PC-9 (cell line): ENCODE data around the gene MDP1. TPM values are rescaled to one million over a fixed set of nuclear protein-coding genes. Genes with fewer than 3 reads are reported as not detected.

Experiments
- BruUV-seq: library from RNA; stranded (reverse); fragments of 400-500 nt; replicated peaks from 2 replicates; lab custom pipeline; 2021; lab: Mats Ljungman, UMichigan
- CTCF ChIA-PET: fragments of 300-600 bp; sonication (Branson Sonifier 250); formaldehyde crosslinking; loops from one replicate; lab custom pipeline; 2022; ENCODE audit warnings: antibody characterized with exemption; lab: Charles Lee
- POLR2A ChIA-PET: fragments of 300-600 bp; sonication (Branson Sonifier 250); formaldehyde crosslinking; loops from one replicate; lab custom pipeline; 2022; ENCODE audit warnings: antibody characterized with exemption; ENCODE audit not compliant: unreplicated experiment; lab: Charles Lee
- DNase-seq, 2 experiments: peaks; one replicate each; pipeline versions ENCODE4 v3.0.0 to v3.0.0-alpha.2; 2015 to 2022; ENCODE audit warnings: mixed read lengths in 1 of 2
- H2AFZ ChIP-seq: fragments of 200-600 bp; sonication (generic); 2 replicates; pipeline ENCODE4 v1.8.1; 2017; ENCODE audit warnings: antibody characterized with exemption
- H3F3A ChIP-seq: fragments of 200-600 bp; sonication (generic); 2 replicates; pipeline ENCODE4 v1.8.1; 2017; ENCODE audit warnings: antibody characterized with exemption, mild to moderate bottlenecking, low read depth; ENCODE audit not compliant: insufficient read depth
- H3K27ac ChIP-seq: fragments of 200-600 bp; sonication (generic); 2 replicates; pipeline ENCODE4 v1.6.1; 2016; ENCODE audit warnings: mixed run types
- H3K27me3 ChIP-seq: fragments of 200-600 bp; sonication (generic); 2 replicates; pipeline ENCODE4 v1.6.1; 2016; ENCODE audit warnings: low read depth, mixed run types; ENCODE audit not compliant: insufficient read depth
- H3K36me3 ChIP-seq: fragments of 200-600 bp; sonication (generic); 2 replicates; pipeline ENCODE4 v1.6.1; 2016; ENCODE audit warnings: low read depth, mixed run types
- H3K4me1 ChIP-seq: fragments of 200-600 bp; sonication (generic); replicated peaks from 2 replicates; pipeline ENCODE4 v1.6.1; 2016; ENCODE audit warnings: mixed run types; ENCODE audit not compliant: insufficient read depth
- H3K4me2 ChIP-seq: fragments of 200-600 bp; sonication (generic); 2 replicates; pipeline ENCODE4 v1.6.1; 2017; ENCODE audit warnings: mixed run types
- H3K4me3 ChIP-seq: fragments of 200-600 bp; sonication (generic); 2 replicates; pipeline ENCODE4 v1.6.1; 2016; ENCODE audit warnings: mixed run types
- H3K79me2 ChIP-seq: fragments of 200-600 bp; sonication (generic); 2 replicates; pipeline ENCODE4 v1.6.1; 2017; ENCODE audit warnings: low read depth, mixed run types
- H3K9me2 ChIP-seq: fragments of 200-600 bp; sonication (generic); 2 replicates; pipeline ENCODE4 v1.8.1; 2017; ENCODE audit warnings: mild to moderate bottlenecking; ENCODE audit not compliant: insufficient read depth
- H3K9me3 ChIP-seq: fragments of 200-600 bp; sonication (generic); 2 replicates; pipeline ENCODE4 v1.8.1; 2016; ENCODE audit warnings: low read depth; ENCODE audit not compliant: insufficient read depth
- H4K20me1 ChIP-seq: fragments of 200-600 bp; sonication (generic); 2 replicates; pipeline ENCODE4 v1.8.1; 2017; ENCODE audit not compliant: insufficient read depth
- CTCF ChIP-seq: fragments of 200-600 bp; sonication (generic); conservative IDR thresholded peaks from 2 replicates; pipeline ENCODE4 v1.6.1; 2017; ENCODE audit warnings: mixed run types, antibody characterized with exemption, mild to moderate bottlenecking, moderate library complexity
- EZH2 ChIP-seq: fragments of 200-600 bp; sonication (generic); IDR thresholded peaks from 2 replicates; pipeline ENCODE4 v1.8.0; 2017; ENCODE audit warnings: antibody characterized with exemption, low read depth
- intact Hi-C: fragments of 100-400 bp; cut with micrococcal nuclease; formaldehyde crosslinking; loops from one replicate; pipeline ENCODE4 v1.10.0; 2022; ENCODE audit not compliant: unreplicated experiment
- total RNA-seq: library from RNA; stranded (reverse); gene quantifications from 2 replicates; pipeline ENCODE4 v1.2.3, GENCODE V29; 2021

MDP1 gene
- total RNA-seq, 1 experiment from 2014 or later: 8.7 TPM

GRCh38 chr14:24238123-24238522, 22.3 kb upstream of the MDP1 start:
- no peaks in the 10 kb centered on the region for H4K20me1 ChIP-seq
- H3K4me1 ChIP-seq: peaks cover 12% of the 10 kb centered on the region
- DNase-seq: no peak
- no peak overlapping the region for H3K4me2 ChIP-seq
- no peak overlapping the region for H3K4me3 ChIP-seq
- no peaks in the 10 kb centered on the region for H3K36me3 ChIP-seq
- CTCF ChIA-PET: no interaction called here
- POLR2A ChIA-PET: no interaction called here
- H3K79me2 ChIP-seq: peaks cover 21% of the 10 kb centered on the region
- H3K27me3 ChIP-seq: no peaks in the 10 kb centered on the region
- BruUV-seq: no TSS peak
- TF ChIP-seq CTCF: no peak
- no peak for TF ChIP-seq EZH2
- no peaks in the 10 kb centered on the region for H3K9me2 ChIP-seq
- H3F3A ChIP-seq: peaks cover 13% of the 10 kb centered on the region; the same call in 1 of the 2 replicates
- H3K27ac ChIP-seq: no peak overlapping the region
- intact Hi-C loops: no loop called here
- H2AFZ ChIP-seq: no peak overlapping the region
- H3K9me3 ChIP-seq: no peaks in the 10 kb centered on the region

GRCh38 chr14:24237463-24237955, 21.6 kb upstream of the MDP1 start:
- ChIA-PET POLR2A (no interaction called here), CTCF (no interaction called here)
- TF ChIP-seq CTCF: no peak
- no peak for TF ChIP-seq EZH2
- Histone ChIP-seq H3K4me2 (no peak overlapping the region), H3K27me3 (no peaks in the 10 kb centered on the region), H4K20me1 (no peaks in the 10 kb centered on the region), H3K79me2 (peaks cover 24% of the 10 kb centered on the region), H3K27ac (no peak overlapping the region), H2AFZ (no peak overlapping the region), H3K9me3 (no peaks in the 10 kb centered on the region), H3K4me1 (peaks cover 12% of the 10 kb centered on the region), H3K36me3 (no peaks in the 10 kb centered on the region), H3F3A (peaks cover 8% of the 10 kb centered on the region; the same call in 1 of the 2 replicates), H3K4me3 (no peak overlapping the region), H3K9me2 (no peaks in the 10 kb centered on the region)
- intact Hi-C loops: no loop called here
- BruUV-seq: no TSS peak
- no peak for DNase-seq

GRCh38 chr14:24236689-24237462, 21.0 kb upstream of the MDP1 start:
- POLR2A ChIA-PET: no interaction called here
- Histone ChIP-seq H3K4me1 (peaks cover 12% of the 10 kb centered on the region), H3K4me2 (no peak overlapping the region), H3F3A (peaks cover 8% of the 10 kb centered on the region; the same call in 1 of the 2 replicates), H3K4me3 (no peak overlapping the region), H3K27me3 (no peaks in the 10 kb centered on the region), H3K79me2 (peaks cover 26% of the 10 kb centered on the region), H4K20me1 (no peaks in the 10 kb centered on the region), H3K27ac (no peak overlapping the region), H3K9me2 (no peaks in the 10 kb centered on the region), H2AFZ (no peak overlapping the region), H3K36me3 (no peaks in the 10 kb centered on the region), H3K9me3 (no peaks in the 10 kb centered on the region)
- TF ChIP-seq EZH2 (no peak), CTCF (no peak)
- intact Hi-C loops: no loop called here
- DNase-seq: no peak
- BruUV-seq: no TSS peak
- CTCF ChIA-PET: no interaction called here
